OCI-LY3 (cell line): ENCODE data around the gene PRPF39.

Source experiments
- H2AFZ ChIP-seq: fragments of 200-600, 300-600 bp; shearing (Covaris generic); 2 replicates; pipeline ENCODE4 v1.6.0; 2014; ENCODE audit warnings: antibody characterized with exemption, low read depth, low read length
- H3K27ac ChIP-seq: fragments of 200-600, 300-600 bp; sonication (generic); 2 replicates; pipeline ENCODE4 v1.5.1; 2014; ENCODE audit warnings: mild to moderate bottlenecking, low read length, moderate library complexity, mixed read lengths
- H3K27me3 ChIP-seq: fragments of 200-600, 300-600 bp; sonication (generic); 2 replicates; pipeline ENCODE4 v1.6.1; 2014; ENCODE audit warnings: low read depth, low read length, mixed read lengths
- H3K36me3 ChIP-seq: fragments of 200-600, 300-600 bp; sonication (generic); replicated peaks from 2 replicates; pipeline ENCODE3; 2014; ENCODE audit warnings: low read depth, low read length, mixed read lengths
- H3K4me1 ChIP-seq: fragments of 300-600, 200-600 bp; sonication (generic); 2 replicates; pipeline ENCODE4 v1.6.1; 2014; ENCODE audit warnings: low read length, mixed read lengths
- H3K4me2 ChIP-seq: fragments of 200-600, 300-600 bp; sonication (generic); 2 replicates; pipeline ENCODE4 v1.6.1; 2014; ENCODE audit warnings: low read length, mixed read lengths
- H3K4me3 ChIP-seq: fragments of 300-600, 200-600 bp; sonication (generic); 2 replicates; pipeline ENCODE4 v1.5.1; 2014; ENCODE audit warnings: antibody characterized with exemption, mild to moderate bottlenecking, low read length, moderate library complexity
- H3K79me2 ChIP-seq: fragments of 300-600, 200-600 bp; shearing (Covaris generic); 2 replicates; pipeline ENCODE4 v1.6.1; 2014; ENCODE audit warnings: mild to moderate bottlenecking, low read length, mixed read lengths
- H3K9ac ChIP-seq: fragments of 300-600, 200-600 bp; shearing (Covaris generic); 2 replicates; pipeline ENCODE4 v1.6.0; 2014; ENCODE audit warnings: mild to moderate bottlenecking, low read length, moderate library complexity
- H3K9me3 ChIP-seq: fragments of 200-600, 300-600 bp; shearing (Covaris generic); 2 replicates; pipeline ENCODE4 v1.6.1; 2014; ENCODE audit warnings: low read length, mixed read lengths; ENCODE audit not compliant: insufficient read depth
- H4K20me1 ChIP-seq: fragments of 200-600, 300-600 bp; sonication (generic); 2 replicates; pipeline ENCODE4 v1.6.1; 2016; ENCODE audit warnings: low read length, mixed read lengths; ENCODE audit not compliant: insufficient read depth
- CTCF ChIP-seq: fragments of 200-600, 300-600 bp; sonication (generic); IDR thresholded peaks from 2 replicates; pipeline ENCODE4 v1.5.1; 2014; ENCODE audit warnings: antibody characterized with exemption, low read length, low read depth
- EZH2phosphoT487 ChIP-seq: fragments of 200-600 bp; shearing (Covaris generic); IDR thresholded peaks from 2 replicates; pipeline ENCODE4 v1.6.1; 2018; ENCODE audit warnings: antibody characterized with exemption, mixed run types, low read depth

The PRPF39 gene

DNA sequence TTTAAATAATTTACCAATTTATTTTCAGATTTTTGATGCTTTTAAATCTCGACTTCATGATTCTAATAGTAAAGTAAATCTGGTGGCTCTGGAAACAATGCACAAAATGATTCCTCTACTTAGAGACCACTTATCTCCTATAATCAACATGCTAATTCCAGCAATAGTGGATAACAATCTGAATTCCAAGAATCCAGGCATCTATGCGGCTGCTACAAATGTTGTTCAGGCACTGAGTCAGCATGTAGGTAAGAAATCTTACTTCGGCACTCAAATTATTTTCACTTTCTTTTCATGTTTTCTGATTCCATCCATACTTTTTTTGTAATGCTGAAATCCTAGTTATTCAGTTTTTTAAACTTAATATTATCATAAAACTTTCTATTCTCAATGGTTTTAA is 15.5 kb upstream of the PRPF39 start:
- Histone ChIP-seq H3K9me3 (no peaks in the 10 kb centered on the region), H3K36me3 (no peaks in the 10 kb centered on the region), H3K4me1 (no peaks in the 10 kb centered on the region), H3K9ac (no peak overlapping the region), H3K27ac (no peak overlapping the region), H2AFZ (no peak overlapping the region), H3K27me3 (no peaks in the 10 kb centered on the region), H3K4me3 (no peak overlapping the region), H4K20me1 (no peaks in the 10 kb centered on the region), H3K4me2 (no peak overlapping the region), H3K79me2 (no peaks in the 10 kb centered on the region)
- TF ChIP-seq EZH2phosphoT487, result no peak
- TF ChIP-seq CTCF, result no peak

- H4K20me1 ChIP-seq, result no peaks in the 10 kb centered on the region
- no peak overlapping the region for H3K4me3 ChIP-seq
- H3K27me3 ChIP-seq, result no peaks in the 10 kb centered on the region
- no peaks in the 10 kb centered on the region for H3K9me3 ChIP-seq
- no peaks in the 10 kb centered on the region for H3K4me1 ChIP-seq
- H3K4me2 ChIP-seq, result no peak overlapping the region
- H3K27ac ChIP-seq, result no peak overlapping the region
- no peaks in the 10 kb centered on the region for H3K36me3 ChIP-seq
- TF ChIP-seq EZH2phosphoT487, result no peak
- TF ChIP-seq CTCF, result no peak
- H3K9ac ChIP-seq, result no peak overlapping the region
- H2AFZ ChIP-seq, result no peak overlapping the region
- H3K79me2 ChIP-seq, result no peaks in the 10 kb centered on the region
Measured at GRCh38 chr14:45070215-45070614, 13.7 kb upstream of the PRPF39 start.

- TF ChIP-seq CTCF (no peak), EZH2phosphoT487 (no peak)
- H3K4me2 ChIP-seq, result no peak overlapping the region
- H3K9me3 ChIP-seq, result no peaks in the 10 kb centered on the region
- no peaks in the 10 kb centered on the region for H3K79me2 ChIP-seq
- H3K27me3 ChIP-seq, result no peaks in the 10 kb centered on the region
- H2AFZ ChIP-seq, result no peak overlapping the region
- H3K4me1 ChIP-seq, result no peaks in the 10 kb centered on the region
- no peaks in the 10 kb centered on the region for H4K20me1 ChIP-seq
- no peaks in the 10 kb centered on the region for H3K36me3 ChIP-seq
- H3K27ac ChIP-seq, result no peak overlapping the region
- H3K9ac ChIP-seq, result no peak overlapping the region
- no peak overlapping the region for H3K4me3 ChIP-seq
Measured at GRCh38 chr14:45072126-45072525, 11.8 kb upstream of the PRPF39 start.

DNA sequence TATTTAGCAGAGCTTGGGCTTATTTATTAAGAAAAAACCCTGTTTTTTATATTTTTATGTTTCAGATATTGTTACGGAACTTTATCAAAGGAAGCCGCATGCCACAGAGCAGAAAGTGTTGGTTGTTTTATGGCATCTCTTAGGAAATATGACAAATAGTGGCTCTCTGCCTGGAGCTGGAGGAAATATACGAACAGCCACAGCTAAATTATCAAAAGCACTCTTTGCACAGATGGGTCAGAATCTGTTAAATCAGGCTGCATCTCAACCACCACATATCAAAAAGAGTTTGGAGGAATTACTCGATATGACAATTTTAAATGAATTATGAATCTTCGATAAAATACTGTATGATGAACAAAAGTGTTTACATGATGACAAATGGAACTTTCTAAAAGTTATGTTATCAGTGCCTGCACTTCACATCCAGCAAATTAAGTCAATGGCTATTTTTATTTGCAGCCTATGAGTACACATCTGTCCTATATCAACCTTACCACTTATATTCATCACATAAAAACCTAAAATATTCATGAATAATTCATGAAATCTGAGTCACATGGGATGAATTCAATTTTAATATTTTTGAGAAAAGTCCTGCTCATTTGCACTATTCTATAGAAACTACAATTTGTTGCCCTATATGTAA is 10.6 kb upstream of the PRPF39 start:
- TF ChIP-seq CTCF (no peak), EZH2phosphoT487 (no peak)

More for the DNA sequence above, 10.6 kb upstream of the PRPF39 start:
- Histone ChIP-seq H3K36me3 (no peaks in the 10 kb centered on the region), H2AFZ (no peak overlapping the region), H3K9ac (no peak overlapping the region), H3K4me2 (no peak overlapping the region), H4K20me1 (no peaks in the 10 kb centered on the region), H3K27me3 (no peaks in the 10 kb centered on the region), H3K9me3 (no peaks in the 10 kb centered on the region), H3K27ac (no peak overlapping the region), H3K79me2 (no peaks in the 10 kb centered on the region), H3K4me1 (no peaks in the 10 kb centered on the region), H3K4me3 (no peak overlapping the region)
